ENCODE data around the gene GRHL3. TPM values are rescaled to one million over a fixed set of nuclear protein-coding genes. Genes with fewer than 3 reads are reported as not detected.

Gene GRHL3
- total and polyA plus RNA-seq, 12 donors = 0.03 TPM; not detected in 11

DNA sequence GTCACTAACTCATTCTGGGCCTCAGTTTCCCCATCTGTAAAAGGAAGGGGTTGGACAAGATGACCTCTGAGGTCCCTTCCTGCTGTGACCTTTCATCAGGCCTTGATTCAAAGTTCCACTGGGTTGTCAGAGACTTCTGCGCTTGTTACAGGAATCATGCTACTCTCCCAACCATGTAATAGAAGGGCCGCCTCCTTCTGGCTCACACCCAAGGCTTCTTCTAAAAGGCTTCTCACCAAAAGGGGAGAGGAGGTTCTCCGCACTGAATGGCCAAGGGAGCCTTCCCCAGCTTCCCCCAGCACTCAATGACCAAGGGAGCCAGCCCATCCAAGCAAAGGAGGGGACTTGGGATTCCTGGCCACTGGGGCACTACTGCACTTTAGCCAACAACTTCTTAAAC lies 42.7 kb downstream of the GRHL3 start:
- no peak overlapping the region for H3K4me3 ChIP-seq
- no peak overlapping the region for H3K27ac ChIP-seq
- peaks cover 0 to 28% (median 0%) of the 10 kb centered on the region in 9 donors for H3K36me3 ChIP-seq
- TF ChIP-seq, protein P1, sequence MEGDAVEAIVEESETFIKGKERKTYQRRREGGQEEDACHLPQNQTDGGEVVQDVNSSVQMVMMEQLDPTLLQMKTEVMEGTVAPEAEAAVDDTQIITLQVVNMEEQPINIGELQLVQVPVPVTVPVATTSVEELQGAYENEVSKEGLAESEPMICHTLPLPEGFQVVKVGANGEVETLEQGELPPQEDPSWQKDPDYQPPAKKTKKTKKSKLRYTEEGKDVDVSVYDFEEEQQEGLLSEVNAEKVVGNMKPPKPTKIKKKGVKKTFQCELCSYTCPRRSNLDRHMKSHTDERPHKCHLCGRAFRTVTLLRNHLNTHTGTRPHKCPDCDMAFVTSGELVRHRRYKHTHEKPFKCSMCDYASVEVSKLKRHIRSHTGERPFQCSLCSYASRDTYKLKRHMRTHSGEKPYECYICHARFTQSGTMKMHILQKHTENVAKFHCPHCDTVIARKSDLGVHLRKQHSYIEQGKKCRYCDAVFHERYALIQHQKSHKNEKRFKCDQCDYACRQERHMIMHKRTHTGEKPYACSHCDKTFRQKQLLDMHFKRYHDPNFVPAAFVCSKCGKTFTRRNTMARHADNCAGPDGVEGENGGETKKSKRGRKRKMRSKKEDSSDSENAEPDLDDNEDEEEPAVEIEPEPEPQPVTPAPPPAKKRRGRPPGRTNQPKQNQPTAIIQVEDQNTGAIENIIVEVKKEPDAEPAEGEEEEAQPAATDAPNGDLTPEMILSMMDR (IDR thresholded peaks at IDR 0.05) = no peak
- H3K27me3 ChIP-seq = no peaks in the 10 kb centered on the region
- 94 to 96% methylated on average over 3 of the region's 3 CpGs for WGBS, 2 donors
- H3K9me3 ChIP-seq = no peaks in the 10 kb centered on the region
- intact Hi-C loops (cut with DNase I) = no loop called here
- peaks cover 0 to 23% (median 0%) of the 10 kb centered on the region in 9 donors for H3K4me1 ChIP-seq
- no peak for DNase-seq
- ATAC-seq = no peak

DNA sequence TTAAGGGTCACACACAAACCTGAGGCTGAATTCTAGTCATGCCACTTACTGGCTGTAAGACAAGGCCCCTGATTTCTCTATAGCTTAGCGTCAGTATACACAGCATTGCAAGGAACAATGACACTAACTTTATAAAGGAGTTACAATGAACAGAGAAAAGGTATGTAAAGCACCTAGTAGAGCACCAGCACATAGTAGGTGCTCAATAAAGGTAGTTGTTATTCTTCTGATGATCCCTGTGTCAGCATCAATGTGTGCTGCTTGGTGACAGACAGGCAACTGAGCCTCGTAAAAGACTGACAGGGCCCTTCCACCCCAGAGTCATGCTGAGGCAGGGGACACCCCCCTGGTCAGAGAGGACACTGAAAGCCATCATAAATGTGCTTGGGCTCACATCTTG lies 43.2 kb downstream of the GRHL3 start:
- intact Hi-C loops (cut with DNase I) = no loop called here
- TF ChIP-seq, protein P1 (IDR thresholded peaks at IDR 0.05) = no peak
- WGBS, 2 donors = 96% methylated on average over 2 of the region's 2 CpGs
- Histone ChIP-seq H3K27me3 (no peaks in the 10 kb centered on the region), H3K4me1 (peaks cover 0 to 23% (median 0%) of the 10 kb centered on the region in 9 donors), H3K36me3 (peaks cover 0 to 28% (median 0%) of the 10 kb centered on the region in 9 donors), H3K4me3 (no peak overlapping the region), H3K27ac (no peak overlapping the region), H3K9me3 (no peaks in the 10 kb centered on the region)
- no peak for ATAC-seq
- DNase-seq = no peak

DNA sequence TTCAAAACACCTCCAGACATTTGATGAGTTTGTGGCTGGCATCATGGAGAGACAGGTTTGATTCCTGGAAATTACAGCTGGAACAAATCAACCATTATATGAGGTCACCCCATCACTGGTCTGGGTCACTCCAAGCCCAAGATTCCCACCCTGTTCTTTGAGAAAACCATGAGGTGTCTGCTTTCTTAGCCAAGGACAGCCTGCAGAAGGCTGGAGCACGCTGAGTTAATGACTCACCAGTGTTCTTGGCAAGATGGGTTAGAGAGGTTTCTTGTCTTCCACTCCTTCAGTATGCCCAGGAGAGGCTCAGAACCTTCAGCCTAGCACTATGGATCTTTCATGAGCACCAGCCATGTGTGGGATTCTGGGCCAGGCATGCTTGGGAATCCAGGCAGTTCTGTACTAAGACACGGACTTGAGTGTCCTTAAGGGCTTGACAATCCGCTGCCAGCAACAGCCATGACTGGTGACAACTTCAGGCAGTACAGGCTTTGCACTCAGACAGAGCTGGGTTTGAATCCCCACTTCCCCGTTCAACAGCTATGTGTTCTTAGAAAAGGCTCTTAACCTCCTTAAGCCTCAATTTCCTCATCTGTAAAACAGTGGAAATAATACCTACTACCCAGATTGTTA lies 43.9 kb downstream of the GRHL3 start:
- H3K9me3 ChIP-seq = no peaks in the 10 kb centered on the region
- H3K27me3 ChIP-seq = no peaks in the 10 kb centered on the region
- peak in 6 of 8 donors; percentile 31 to 81 (median 54) for ATAC-seq
- intact Hi-C loops (cut with DNase I) = no loop called here
- H3K27ac ChIP-seq = no peak overlapping the region
- H3K4me3 ChIP-seq = no peak overlapping the region
- H3K36me3 ChIP-seq = peaks cover 0 to 21% (median 0%) of the 10 kb centered on the region in 9 donors
- no peak for DNase-seq
- TF ChIP-seq, protein P1 (IDR thresholded peaks at IDR 0.05) = no peak
- WGBS, 2 donors = 61 to 62% methylated on average over 4 of the region's 4 CpGs
- H3K4me1 ChIP-seq = peaks cover 0 to 23% (median 0%) of the 10 kb centered on the region in 9 donors

DNA sequence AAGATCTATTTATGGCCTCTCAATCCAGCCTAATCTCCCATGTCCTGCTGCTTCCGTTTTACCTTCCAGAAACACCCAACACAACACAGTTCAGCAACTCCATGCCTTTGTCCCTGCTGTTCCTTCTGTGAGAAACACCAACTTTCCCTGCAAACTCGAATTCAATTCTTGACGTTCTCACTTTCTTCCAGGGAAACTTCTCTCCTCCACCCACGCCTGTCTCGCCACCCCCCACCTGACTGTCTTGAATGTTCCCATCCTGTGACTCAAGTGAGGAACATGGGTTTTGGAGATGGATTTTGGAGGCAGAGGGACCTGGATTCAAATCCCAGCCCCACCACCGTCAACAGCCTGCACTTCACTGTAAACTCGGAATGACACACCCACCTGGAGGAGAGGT lies 44.8 kb downstream of the GRHL3 start:
- Histone ChIP-seq H3K4me3 (no peak overlapping the region), H3K4me1 (peaks cover 0 to 23% (median 0%) of the 10 kb centered on the region in 9 donors), H3K27ac (no peak overlapping the region), H3K27me3 (no peaks in the 10 kb centered on the region), H3K36me3 (peaks cover 0 to 14% (median 0%) of the 10 kb centered on the region in 9 donors), H3K9me3 (no peaks in the 10 kb centered on the region)
- 83 to 84% methylated on average over 7 of the region's 7 CpGs for WGBS, 2 donors
- TF ChIP-seq, protein P1 (IDR thresholded peaks at IDR 0.05) = no peak
- intact Hi-C loops (cut with DNase I) = no loop called here
- DNase-seq (no peak), ATAC-seq (peak in 1 of 8 donors; percentile 26)

Measured in heart right ventricle (tissue), 16 donors.